Measurements from ENCODE around the gene LITAF.

Gene LITAF

DNA sequence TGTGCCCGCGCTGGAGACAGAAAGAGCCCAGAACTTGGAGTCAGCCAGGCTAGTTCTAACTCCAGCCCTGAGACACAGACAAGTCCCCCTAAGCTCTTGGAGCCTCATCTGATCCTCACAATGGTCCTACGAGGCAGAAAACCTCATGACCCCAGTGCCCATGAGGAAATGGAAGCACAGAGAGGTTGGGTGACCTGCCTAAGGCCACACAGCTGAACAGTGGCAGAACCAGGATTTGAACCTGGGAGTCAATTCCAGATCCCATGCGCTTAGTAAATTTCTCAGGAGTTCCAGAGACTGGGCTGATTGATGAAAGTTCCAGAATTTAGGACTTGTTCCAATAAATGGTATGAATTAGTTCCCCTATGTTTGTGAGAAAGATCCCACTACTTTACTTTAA, 39.0 kb upstream of the LITAF start:
- TF ChIP-seq, protein P1, sequence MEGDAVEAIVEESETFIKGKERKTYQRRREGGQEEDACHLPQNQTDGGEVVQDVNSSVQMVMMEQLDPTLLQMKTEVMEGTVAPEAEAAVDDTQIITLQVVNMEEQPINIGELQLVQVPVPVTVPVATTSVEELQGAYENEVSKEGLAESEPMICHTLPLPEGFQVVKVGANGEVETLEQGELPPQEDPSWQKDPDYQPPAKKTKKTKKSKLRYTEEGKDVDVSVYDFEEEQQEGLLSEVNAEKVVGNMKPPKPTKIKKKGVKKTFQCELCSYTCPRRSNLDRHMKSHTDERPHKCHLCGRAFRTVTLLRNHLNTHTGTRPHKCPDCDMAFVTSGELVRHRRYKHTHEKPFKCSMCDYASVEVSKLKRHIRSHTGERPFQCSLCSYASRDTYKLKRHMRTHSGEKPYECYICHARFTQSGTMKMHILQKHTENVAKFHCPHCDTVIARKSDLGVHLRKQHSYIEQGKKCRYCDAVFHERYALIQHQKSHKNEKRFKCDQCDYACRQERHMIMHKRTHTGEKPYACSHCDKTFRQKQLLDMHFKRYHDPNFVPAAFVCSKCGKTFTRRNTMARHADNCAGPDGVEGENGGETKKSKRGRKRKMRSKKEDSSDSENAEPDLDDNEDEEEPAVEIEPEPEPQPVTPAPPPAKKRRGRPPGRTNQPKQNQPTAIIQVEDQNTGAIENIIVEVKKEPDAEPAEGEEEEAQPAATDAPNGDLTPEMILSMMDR (IDR thresholded peaks at IDR 0.05) = no peak

DNA sequence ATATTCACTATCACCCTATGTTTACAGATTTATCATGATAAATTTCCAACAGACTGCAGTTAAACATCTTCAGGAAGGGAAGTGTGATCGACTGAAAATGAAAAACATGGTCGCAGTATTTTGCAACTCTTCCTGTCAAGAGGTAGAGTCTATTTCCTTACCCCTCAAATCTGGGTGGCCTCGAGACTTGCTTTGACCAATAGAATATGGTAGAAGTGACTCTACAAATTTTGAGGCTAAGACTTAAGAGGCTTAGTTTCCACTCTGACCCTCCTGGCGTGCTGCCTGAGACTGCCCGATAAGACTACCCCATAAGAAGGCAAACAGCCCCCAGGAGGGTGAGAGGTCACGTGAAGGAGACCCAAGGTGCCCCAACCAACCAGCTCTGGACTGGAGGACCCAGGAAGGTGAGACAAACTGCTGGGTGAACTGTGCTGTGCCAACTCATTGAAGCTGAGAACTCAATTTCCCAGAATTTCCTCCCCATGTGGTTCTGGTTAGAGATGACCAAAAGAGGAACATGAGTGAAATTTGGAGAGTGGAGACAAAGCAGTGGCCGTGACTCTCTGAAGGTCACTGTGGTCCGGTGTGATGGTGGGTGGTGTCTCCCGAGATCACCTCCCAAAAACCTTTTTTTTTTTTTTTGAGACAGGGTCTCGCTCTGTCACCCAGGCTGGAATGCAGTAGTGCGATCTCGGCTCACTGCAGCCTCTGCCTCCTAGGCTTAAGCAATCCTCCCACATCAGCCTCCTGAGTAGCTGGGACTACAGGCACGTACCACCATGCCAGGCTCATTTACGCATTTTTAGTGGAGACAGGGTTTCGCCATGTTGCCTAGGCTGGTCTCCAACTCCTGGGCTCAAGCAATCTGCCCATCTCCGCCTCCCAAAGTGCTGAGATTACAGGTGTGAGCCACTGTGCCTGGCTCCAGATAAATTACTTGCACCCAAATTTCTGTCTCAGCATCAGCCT, 38.2 kb upstream of the LITAF start:
- TF ChIP-seq, protein P1 (IDR thresholded peaks at IDR 0.05) = no peak

DNA sequence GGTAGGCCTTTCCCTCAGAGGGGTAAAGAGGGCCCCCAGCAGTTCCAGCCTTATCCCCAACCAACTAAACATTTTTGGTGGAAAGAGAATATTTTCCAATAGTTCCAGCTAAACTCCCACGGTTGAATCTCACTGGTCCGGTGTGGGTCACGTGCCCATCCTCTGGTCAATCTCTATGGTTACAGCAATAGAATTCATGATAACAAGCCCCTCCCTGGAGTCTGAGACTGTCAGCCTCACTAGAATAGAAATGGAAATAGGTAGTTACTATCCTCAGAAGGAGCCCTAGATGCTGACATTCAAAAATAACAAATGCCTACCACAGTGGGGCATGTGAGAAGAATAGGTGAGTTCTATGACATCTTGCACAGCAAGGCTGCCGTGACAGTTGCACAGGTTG, 37.5 kb upstream of the LITAF start:
- TF ChIP-seq, protein P1 (IDR thresholded peaks at IDR 0.05) = no peak

GRCh38 chr16:11621920-11622651, 35.4 kb upstream of the LITAF start:
- TF ChIP-seq, protein P1 (IDR thresholded peaks at IDR 0.05) = no peak

DNA sequence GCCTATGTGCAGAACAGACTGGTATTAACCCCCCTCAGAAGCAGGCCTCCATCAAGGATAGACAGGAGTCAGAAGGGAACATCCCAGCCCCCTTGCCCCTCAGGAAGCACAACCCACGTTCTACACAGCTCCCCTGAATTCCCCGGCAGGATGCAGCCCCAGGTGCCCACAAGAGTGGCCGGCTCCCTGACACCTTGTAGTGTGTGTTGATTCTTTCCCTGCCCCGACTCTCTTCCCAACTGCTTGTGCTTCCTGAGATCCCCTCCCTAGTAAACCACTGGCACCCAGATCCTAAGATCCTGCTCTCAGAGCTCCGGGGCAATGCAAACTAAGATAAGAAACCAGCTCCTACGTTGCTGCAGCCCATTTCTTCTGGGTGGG, 34.8 kb upstream of the LITAF start:
- TF ChIP-seq, protein P1 (IDR thresholded peaks at IDR 0.05) = no peak

- TF ChIP-seq, protein P1 (IDR thresholded peaks at IDR 0.05) = no peak
Observed at GRCh38 chr16:11620243-11621003, 33.7 kb upstream of the LITAF start.

DNA sequence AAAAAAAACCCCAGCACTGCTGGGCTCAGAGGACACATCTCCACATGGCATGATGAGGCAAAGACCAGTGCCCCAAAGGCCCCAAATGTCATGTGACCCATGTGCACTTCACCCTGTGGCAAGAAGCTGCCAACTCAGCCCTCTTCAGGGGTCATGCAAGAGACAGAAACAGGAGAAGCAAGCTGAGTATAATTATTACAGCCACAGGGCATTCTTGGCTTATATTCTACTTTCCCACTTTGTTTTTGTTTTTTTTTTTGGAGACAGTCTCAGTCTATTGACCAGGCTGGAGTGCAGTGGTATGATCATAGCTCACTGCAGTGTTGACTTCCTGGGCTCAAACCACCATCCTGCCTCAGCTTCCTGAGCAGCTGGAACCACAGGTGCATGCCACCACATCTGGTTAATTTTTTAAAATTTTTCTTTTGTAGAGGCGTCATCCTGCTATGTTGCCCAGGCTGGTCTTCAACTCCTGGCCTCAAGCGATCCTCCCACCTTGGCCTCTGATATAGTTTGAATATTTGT, 32.7 kb upstream of the LITAF start:
- TF ChIP-seq, protein P1 (IDR thresholded peaks at IDR 0.05) = no peak

Data from LNCAP (cell line).